Coronary artery (tissue), 2 donors: ENCODE results near the gene SCAMP3.
"Not testable (repeated sequence)": the region's sequence is repeated elsewhere in the genome, so short reads cannot be mapped to it uniquely, and the experiment has no call there.

ENCODE experiments used
- DNase-seq: peaks from one replicate; pipeline ENCODE4 v3.0.0-alpha.2; 2017; ENCODE audit warnings: low spot score
- H3K27ac ChIP-seq, 2 donors: fragments of 200-600 bp; sonication (generic); one replicate each; pipeline ENCODE4 v1.5.1; 2016 to 2019
- H3K4me3 ChIP-seq: fragments of 200-600 bp; sonication (generic); 2 replicates; pipeline ENCODE4 v1.5.1; 2016; ENCODE audit warnings: mild to moderate bottlenecking, moderate library complexity
- CTCF ChIP-seq: fragments of 200-600 bp; sonication (generic); IDR thresholded peaks from one replicate; pipeline ENCODE4 v1.5.1; 2019; ENCODE audit warnings: antibody characterized with exemption

SCAMP3 gene

DNA sequence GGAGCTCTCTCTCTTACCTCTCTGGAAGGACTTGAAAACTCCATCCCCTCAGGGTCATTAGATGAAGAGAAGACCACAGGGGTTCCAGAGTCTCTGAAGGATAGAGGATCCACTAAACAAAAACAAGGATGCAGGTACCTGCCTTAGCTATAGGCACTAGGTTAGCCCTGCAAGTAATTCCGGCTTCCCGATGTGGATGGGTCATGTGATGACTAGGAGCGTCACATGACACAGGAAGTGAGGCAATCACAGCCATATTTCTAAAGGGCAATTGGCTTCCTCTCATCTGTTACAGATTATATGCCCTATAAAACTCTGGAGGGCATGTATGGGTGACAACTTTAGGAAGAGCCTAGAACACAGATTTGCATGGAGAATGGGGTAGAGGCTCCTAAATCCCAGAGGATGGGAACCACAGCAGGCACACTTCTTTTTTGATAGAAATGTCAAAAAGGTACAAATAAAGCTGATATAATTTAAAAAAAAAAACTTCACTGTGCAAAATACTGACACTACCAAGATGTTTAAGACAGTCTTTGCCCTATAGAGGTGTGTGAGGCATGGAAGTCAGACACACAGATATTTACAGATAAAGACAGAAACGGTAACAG is 21.0 kb downstream of the SCAMP3 start:
- H3K4me3 ChIP-seq, result peak overlapping the region; percentile 55
- TF ChIP-seq CTCF, result no peak
- peak overlapping the region in 1 of 2 donors; percentile 50 for H3K27ac ChIP-seq
- DNase-seq, result peak; percentile 79

DNA sequence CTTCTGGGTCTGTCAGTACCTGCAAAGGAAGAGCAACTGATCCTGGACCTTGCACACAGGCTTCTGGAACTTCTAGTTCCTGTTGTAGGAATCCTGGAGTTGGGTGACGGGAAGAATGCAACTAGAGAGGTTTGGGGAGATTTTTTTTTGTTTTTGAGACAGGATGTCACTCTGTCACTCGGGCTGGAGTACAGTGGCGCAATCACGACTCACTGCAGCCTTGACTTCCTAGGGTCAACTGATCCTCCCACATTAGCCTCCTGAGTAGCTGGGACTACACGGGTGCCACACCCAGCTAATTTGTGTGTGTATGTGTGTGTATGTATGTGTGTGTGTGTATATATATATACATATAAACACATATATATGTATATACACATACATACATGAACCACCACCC is 25.7 kb downstream of the SCAMP3 start:
- DNase-seq, result no peak
- Histone ChIP-seq H3K27ac (no peak overlapping the region), H3K4me3 (no peak overlapping the region)
- TF ChIP-seq CTCF, result no peak

GRCh38 chr1:155235375-155235774 is 26.8 kb downstream of the SCAMP3 start:
- not testable (repeated sequence) for H3K27ac ChIP-seq, DNase-seq

DNA sequence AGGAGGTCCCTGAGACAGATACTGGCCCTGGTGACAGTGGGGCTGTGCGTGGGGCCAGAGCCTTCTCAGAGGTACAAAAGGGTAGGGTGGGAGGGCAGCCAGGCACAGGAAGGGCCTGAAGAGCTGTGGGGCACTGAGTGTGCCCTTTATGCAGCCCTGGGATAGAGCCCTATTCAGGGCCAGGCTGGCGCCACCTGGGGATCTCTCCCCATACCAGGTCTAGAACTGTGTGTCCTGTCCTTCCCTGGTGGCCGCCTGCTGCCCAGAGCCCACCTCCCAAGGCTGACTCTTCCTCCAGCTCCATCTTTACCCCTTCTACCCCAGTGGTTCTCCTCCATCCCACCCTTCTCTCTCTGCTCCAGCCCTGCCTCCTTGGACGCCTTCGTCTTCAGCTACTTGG is 28.7 kb downstream of the SCAMP3 start:
- H3K4me3 ChIP-seq, H3K27ac ChIP-seq, DNase-seq: not testable (repeated sequence)

More at GRCh38 chr1:155235375-155235774, 26.8 kb downstream of the SCAMP3 start:
- not testable (repeated sequence) for H3K4me3 ChIP-seq

- not testable (repeated sequence) for DNase-seq, H3K4me3 ChIP-seq
- H3K27ac ChIP-seq, result peak overlapping the region; percentile 21 to 84
Observed at GRCh38 chr1:155232001-155232978, 29.9 kb downstream of the SCAMP3 start.

GRCh38 chr1:155231302-155231701 is 30.9 kb downstream of the SCAMP3 start:
- DNase-seq, H3K4me3 ChIP-seq: not testable (repeated sequence)
- peak overlapping the region in 1 of 2 donors; percentile 84 for H3K27ac ChIP-seq

DNA sequence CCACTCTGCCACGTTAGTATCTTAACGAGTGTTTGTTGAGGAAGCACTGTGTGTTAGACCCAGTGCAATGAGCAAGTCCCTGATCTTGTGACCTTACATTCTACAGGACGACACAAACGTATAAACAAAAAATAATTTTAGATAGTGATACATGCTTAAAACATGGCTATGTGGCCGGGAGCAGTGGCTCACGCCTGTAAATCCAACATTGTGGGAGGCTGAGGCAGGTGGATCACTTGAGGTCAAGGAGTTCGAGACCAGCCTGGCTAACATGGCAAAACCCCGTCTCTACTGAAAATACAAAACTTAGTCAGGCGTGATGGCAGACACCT is 34.1 kb downstream of the SCAMP3 start:
- no peak for DNase-seq
- H3K27ac ChIP-seq, result peak overlapping the region; percentile 60 to 89
- peak overlapping the region; percentile 73 for H3K4me3 ChIP-seq
- TF ChIP-seq CTCF, result no peak

DNA sequence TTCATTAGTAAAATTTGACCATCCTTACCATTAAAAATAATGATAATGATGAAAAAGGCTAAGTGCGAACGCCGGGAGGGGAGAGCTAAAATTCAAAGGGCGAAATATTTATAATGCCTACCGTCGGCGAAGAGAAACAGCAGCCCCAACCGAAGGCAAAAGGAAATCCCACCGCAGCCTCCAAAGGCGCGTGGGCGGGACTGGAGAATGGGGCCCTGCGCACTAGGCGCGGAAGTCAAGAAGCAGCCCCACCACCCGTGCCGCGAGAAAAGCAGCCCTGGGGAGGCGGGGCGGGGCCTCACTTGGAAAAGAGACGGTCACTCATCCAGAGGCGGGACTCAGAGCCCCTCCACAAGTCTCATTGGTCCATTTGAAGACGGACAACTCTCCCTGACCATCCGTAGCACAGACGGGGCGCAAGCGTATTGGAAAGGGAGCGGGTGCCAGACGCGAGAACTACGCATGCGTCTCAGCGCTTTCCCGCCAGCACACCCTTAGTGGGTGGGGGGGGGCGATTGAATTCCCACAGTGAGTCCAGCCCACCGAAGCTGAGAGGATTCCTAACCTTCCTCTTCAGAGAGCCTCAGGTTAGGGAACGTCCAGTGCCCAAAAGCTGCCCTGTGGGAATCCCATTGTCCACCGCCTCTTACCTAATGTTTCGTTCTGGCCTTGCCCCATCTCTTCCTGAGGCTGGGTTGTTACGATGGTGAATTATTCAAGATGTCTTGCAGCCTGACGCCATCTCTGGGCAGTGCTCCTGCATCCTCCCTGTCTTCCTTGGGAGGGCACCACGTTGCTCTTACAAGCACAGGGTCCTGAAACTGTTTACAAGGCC is 34.7 kb downstream of the SCAMP3 start:
- peak; percentile 99 for DNase-seq
- Histone ChIP-seq H3K4me3 (peak overlapping the region; percentile 73), H3K27ac (peak overlapping the region; percentile 60 to 89)
- TF ChIP-seq CTCF, result no peak
